NCI-H1048 (cell line): Measurements from ENCODE around the gene PLA2G6.
"Not testable (repeated sequence)": the region's sequence is repeated elsewhere in the genome, so short reads cannot be mapped to it uniquely, and the experiment has no call there.

ENCODE experiments used
- DNase-seq: peaks from one replicate; lab custom pipeline; 2025; lab: John Stamatoyannopoulos, UW

PLA2G6 gene

DNA sequence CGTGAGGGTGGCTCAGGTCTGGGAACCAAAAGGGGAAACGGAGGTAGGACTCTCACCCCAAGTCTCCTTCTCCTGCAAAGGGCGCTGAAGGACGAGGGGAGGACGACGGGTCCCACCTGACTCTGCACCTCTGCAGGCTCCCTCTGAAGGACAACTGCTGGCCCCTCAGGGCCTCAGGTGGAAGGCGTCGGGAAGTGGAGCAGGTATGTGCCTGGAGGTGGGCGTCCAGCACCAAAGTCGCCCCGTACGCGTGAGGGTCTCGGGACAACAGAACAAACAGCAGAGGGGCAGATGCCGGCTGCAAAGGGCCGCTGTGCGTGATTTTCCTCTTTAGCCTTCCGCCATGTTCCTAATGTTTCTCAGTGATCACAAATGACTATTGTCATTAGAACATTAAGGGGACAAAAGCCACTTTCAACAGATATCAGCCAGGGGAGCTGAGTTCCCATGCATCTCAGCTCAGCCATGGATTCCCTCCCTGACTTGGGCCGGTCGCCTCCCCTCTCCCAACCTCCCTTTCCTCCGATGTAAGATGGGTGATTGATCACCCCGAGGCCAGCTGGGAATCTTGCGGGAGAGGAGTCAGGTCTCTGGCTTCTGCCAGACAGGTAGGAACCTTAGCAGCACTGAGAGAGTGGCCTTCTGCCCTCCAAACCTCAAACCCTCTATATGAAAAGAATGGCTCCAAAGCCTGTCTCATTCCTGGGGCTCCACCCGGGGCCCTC lies 98.5 kb downstream of the PLA2G6 start:
- DNase-seq = no peak

DNA sequence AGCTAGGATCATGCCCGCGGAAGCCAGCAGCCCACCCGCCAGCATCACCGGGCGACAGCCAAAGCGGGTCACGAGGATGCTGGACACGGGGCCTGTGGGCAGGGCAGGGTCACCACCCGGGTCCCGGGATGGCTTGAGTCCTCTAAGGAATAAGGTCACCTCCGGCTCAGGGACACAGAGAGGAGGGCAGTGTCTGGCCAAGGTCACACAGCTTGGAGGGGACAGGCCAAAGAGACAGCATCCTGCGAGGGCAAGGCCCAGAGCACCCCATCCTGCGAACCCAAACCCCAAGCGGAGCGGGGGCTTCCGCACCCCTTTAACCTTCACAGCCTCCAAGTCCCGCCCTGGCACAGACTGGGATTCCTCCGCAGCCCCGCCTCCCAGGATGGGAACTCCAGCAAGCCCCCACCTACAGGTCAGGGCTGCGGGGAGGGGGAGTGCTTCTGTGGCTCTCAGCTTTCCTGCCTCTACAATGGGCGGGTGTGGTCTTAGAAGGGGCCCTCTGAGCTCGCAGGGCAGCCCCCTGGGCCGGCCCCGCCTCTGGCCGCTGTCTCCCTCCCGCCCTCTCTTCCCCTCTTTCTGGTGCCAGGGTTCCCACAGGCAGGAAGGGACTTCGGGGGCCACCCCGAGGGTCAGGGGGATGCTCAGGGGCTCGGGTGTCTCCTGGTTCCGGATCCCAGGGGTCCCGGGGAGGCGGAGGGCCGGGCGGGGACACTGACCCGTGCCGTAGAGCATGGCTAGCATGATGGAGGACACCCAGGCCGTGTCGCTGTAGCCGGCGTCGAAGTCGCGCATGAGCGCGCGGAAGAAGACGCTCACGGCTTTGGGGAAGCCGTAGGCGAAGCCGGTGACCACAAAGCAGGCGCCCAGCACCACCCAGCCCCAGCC lies 99.4 kb downstream of the PLA2G6 start:
- DNase-seq = no peak

DNA sequence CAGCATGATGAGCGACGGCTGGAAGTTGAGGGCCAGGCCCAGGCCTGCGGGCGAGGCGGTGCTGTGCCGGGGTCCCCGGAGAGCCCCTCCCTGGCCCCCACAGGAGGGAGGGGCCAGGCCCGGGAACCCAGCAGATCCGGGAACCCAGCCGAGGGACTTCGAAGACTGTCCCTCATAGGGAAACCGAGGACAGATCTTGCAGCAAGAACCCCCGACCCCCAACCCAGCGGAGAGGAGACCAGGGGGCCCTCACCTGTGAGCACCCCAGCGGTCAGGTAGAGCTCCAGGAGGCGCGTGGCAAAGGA lies 100.0 kb downstream of the PLA2G6 start:
- DNase-seq = no peak

DNA sequence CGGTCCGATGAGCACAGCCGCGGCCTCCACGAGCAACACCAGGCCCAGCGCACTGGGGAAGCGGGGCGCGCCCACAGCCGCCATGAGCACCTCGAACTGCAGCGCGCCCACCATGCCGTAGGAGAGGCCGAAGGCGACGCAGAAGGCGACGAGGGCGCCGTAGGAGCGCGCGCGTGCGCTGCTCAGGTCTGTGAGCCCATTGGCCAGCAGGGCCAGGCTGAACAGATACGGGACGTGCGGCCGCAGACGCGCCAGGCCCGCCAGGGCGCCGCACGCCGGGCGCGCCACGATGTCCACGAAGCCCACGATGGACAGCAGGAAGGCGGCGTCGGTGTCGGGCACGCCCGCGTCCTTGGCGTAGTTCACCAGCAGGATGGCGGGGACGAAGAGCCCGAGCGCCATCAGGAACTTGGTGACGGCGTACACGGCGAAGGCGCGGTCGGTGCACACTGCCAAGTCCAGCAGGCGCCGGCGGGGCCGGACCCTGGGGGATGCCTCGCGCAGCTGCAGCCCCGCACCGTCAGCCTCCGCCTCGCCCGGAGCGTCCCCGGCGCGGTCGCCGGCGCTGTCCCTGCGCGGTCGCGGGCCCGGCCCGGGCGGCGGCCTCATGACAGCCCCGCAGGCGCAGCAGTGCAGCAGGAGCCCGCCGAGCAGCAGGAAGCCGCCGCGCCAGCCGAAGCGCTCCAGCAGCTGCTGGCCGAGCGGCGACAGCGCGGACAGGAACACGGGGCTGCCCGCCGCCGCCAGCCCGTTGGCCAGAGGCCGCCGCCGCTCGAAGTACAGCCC lies 100.6 kb downstream of the PLA2G6 start:
- DNase-seq = no peak

DNA sequence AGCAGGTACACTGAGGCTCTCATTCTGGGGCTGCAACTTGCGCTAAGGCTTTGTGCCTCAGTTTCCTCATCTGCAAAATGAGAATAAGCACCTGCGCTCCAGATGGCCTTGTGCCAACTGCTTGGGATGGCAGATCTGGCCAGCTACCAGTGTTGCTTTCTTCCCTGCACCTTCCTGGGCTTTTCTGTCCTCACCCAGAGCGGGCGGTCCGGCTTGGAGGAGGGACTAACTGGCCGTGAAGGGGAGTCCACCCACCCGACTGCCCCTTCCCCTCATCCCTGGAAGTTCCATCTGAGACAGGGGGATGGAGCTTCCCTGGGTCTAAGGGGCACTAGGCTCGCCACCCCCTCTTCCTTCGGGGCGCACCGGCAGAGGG lies 101.2 kb downstream of the PLA2G6 start:
- no peak for DNase-seq

DNA sequence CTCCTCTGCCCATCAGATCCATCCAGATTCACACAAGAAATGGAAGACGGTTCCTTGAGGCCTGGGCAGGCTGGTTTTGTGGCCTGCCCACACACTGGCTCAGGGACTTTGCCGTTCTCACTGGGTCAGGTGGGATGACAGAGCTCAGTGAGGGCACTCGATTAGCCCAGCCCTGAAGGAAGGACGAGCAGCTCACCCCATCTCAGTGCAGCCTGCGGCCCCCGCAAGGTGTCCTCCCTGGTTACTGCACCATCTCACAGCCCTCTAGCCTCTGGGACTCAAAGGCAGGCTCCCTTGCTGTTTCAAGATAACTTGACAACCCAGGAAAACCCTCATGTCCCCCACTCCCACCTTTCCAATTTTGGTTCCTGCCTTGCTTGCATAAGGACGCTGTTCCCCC lies 101.8 kb downstream of the PLA2G6 start:
- DNase-seq = no peak

DNA sequence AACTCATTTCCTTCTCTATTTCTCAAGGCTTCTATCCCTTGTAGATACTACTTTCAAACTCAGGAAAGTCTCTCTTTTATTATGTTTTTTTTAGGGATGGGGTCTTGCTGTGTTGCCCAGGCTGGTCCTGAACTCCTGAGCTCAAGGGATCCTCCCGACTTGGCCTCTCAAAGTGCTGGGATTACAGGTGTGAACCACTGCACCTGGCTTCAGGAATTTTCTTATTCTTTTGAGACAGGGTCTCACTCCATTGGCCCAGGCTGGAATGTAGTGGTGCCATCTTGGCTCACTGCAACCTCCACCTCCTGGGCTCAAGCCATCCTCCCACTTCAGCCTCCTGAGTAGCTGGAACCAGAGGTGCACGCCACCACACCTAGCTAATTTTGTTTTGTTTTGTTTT lies 102.4 kb downstream of the PLA2G6 start:
- DNase-seq = not testable (repeated sequence)

DNA sequence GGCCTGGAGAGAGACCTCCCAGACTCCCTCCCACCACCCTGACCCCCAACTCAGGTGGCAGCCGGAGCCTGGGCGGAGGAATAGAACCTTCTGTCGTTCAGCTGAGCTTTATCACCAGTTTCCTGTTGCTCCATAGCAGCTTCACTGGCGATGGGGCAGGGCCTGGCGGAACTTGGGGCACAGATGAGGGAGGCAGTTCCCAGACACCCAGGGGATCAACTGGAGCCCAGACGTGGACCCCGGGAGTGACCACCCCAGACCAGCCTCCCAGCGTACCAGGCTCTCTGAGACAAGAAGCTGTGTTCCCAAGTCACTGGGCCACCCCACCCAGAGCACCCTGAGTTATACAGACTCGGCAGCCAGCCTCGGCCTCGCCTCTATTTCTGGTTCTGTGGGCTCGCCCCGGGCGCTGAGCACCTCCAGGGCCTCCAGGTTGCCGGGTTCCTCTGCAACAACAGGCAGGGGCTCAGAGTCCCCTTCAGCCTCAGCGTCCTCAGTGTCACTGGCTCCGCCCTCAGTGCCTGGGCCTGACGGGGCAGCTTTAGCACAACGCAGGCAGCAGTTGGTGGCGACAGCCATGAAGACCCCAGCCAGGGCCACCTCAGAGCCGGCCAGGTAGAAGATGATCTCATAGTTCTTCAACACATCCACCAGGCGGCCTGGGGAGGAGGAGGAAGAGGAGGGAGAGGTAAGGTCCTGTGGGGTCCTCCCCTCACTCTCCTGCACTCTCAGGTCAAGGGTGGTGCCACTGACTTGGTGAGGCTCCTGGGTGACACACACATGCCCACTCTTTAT lies 103.4 kb downstream of the PLA2G6 start:
- no peak for DNase-seq

DNA sequence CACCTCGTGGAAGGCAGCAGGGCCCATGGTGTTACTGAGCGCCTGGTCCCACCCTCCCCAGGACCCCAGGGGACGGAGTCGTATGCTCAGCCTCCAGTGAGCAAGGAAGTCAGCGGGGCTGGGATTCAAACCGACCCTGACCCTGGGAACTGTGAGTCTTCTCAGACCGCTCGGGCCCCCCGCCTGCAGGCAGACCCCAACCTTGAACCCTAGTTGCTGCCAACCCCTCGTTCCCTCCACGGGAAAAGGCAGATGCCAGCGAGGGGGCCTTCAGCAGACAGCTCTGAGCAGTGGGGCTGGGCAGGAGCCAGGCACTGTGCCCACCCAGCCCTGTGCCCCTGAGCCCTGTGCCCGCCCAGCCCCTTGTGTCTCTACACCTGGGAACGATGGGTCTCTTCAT lies 104.0 kb downstream of the PLA2G6 start:
- DNase-seq = no peak

DNA sequence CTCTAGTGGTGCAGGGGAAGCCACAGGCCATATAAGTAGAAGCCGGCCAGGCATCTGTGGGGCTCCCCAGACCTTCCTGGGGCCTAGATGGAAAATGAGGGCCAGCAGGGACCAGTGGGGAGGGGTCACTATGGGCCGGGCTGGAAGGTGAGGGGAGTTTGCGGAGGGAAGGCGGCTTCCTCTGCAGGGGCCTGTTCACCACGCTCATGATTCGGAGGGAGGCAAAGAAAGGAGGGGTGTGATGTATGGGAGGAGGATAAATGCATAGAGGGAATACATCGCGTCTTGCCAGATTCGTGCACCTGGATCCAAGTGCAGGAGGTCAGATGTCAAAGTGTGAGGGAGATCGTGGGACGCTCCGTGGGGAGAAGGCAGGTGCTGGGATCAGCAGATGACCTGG lies 104.5 kb downstream of the PLA2G6 start:
- DNase-seq = no peak

DNA sequence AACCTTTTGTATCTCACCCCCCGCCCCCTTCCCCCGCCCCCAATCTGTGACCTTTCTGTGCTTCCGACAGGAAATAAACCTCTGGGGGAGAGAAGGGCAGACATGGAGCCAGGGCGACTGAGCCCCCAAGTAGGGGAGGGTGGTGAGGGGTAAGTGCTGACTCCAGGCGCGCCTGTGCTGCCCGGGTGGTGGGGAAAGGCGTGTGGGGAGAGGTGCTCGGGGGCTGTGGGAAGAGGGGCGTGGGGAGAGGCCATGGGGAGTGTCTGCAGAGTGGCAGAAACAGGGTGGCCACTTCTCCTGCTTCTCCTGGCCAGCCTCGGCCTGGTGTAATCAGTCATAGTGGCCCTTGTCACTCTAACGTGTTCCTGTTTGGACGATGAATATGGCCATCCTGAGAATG lies 105.7 kb downstream of the PLA2G6 start:
- no peak for DNase-seq

DNA sequence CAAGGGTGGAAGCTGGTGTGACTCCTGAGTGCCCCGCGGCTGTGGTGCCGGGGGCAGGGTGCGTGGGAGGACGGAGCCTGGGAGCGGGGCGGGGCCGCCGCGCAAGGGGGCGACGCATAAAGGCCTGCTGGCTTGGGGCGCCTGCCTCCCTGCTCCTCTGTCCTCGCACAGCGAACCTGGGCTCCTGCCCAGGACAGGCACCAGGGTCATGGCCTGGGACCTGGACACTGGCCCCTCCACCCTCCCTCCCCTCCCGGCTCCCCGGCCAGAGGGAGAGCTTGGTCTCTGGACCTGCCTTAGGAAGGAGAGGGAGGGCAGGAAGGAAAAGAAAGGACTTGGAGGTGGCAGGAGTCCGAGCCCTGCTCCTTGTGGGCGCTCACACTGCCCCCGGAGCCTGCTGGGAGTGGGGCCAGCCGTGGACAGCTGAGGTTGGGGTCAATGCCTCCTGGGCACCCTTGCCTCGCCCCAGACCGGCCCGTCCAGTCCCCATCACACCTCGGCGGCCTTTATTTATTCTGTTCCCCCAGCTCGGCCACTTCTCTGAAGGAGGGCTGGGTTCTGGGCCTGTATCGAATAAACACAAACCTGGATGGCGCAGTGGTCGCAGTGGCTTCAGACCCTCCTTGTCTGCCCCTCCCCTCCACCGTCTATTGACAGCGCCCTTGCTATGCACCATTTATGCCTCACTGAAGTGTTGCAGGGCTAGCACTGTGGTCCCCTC lies 106.4 kb downstream of the PLA2G6 start:
- no peak for DNase-seq

DNA sequence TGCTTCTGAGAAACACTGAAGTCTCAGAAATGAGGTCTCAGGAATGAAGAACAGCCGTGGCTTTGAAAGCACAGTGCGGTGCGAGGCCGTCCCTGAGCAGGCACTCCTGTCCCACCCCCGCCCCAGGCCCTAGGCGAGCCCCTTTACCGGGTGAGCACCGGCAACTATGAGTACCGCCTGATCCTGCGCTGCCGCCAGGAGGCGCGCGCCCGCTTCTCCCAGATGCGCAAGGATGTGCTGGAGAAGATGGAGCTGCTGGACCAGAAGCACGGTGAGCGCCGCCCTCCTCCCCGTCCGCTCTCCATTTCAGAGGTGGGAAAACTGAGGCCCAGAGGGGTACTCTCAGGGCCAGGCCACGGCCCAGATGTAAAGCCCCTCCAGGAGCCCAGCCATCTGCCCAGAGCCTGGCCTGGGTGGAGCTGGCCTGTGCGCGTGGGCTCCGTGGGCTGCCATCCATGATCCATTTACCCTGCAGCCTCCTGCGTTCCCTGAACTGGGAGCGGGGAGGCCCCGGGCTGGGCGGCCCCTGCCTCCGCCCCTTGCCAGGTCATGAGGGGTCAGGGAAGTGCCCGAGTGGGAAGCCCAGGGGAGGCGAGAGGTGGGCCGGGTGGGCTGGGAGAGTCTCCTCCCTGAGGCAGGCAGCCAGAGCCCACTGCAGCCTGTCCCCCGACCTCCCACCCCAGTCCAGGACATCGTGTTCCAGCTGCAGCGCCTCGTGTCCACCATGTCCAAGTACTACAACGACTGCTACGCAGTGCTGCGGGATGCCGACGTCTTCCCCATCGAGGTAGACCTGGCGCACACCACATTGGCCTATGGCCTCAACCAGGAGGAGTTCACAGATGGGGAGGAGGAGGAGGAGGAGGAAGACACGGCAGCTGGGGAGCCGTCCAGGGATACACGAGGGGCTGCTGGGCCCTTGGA lies 107.2 kb downstream of the PLA2G6 start:
- DNase-seq = no peak

DNA sequence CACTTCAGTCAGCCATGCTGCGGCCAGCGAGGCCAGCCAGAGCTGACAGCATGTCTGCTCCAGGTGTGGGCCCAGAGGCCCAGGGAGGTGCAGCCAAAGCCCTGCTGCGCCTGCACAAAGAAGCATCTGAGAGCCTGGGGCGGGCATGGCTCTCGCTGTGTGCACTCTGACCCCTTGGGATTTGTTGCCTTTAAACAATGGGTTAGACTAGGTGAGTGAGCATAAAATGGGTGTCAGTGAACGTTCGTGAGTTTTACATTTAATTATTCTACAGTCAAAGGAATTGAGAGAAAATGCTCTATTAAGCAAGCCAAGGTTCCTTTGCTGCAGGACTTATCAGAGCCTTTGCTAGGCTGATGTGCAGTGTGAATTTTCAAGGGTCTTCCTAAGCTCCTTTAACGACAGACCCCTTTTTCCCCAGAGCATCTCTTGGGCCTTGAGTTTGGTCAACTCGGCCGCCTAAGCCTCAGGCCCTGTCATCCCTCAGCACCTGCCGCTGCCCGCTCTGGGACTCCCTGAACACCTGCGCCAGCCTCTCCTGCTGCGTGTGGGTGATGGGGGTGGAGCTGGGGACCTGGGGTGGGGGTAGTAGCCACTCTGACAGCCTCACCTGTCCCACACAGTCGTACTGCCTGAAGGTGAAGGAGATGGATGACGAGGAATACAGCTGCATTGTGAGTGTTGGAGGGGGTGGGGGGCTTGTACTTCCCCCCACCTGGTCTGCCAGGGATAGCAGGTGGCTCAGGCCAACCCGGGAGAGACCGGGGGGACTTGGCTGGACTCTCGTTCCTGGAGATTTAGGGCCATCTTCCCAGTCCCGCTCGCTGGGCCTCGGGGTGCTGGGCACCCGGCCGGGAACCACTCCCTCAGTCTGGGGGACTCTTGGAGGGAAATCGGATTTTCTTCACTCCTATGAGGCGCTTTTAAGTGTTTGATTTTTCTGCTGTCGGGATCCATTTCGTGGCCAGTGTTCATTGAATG lies 108.2 kb downstream of the PLA2G6 start:
- no peak for DNase-seq

DNA sequence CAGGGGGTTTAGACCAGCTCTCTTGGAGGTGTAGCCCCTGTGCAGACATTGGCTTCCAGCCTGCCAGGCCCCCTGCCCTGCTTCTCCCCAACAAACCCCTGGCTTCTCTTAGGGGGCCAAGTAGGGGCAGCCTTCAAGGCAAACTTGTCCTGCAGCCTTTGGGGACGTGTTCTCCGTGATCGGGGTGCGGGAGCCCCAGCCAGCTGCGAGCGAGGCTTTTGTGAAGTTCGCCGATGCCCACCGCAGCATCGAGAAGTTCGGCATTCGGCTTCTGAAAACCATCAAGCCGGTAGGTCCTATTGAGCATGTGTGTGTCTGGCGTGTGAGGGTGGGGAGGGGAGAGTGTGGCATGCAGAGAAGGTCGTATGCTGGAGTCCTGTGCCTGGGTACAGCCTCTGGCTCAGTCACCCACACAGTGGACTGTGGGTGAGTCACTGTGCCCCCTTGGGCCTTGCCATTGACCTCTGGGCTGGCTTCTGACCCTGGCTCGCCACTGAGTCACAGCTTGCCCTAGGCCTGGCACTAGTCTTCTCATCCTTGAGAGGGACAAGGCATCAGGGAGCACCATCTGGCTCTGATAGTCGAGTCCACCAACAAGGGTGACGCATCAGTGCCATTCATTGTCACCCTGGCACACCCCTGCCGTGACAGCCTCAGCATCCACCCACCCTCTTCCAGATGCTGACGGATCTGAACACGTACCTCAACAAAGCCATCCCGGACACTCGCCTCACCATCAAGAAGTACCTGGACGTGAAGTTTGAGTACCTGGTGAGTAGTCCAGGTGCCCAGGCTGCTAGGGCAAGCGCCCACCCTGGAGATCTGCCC lies 109.1 kb downstream of the PLA2G6 start:
- no peak for DNase-seq

DNA sequence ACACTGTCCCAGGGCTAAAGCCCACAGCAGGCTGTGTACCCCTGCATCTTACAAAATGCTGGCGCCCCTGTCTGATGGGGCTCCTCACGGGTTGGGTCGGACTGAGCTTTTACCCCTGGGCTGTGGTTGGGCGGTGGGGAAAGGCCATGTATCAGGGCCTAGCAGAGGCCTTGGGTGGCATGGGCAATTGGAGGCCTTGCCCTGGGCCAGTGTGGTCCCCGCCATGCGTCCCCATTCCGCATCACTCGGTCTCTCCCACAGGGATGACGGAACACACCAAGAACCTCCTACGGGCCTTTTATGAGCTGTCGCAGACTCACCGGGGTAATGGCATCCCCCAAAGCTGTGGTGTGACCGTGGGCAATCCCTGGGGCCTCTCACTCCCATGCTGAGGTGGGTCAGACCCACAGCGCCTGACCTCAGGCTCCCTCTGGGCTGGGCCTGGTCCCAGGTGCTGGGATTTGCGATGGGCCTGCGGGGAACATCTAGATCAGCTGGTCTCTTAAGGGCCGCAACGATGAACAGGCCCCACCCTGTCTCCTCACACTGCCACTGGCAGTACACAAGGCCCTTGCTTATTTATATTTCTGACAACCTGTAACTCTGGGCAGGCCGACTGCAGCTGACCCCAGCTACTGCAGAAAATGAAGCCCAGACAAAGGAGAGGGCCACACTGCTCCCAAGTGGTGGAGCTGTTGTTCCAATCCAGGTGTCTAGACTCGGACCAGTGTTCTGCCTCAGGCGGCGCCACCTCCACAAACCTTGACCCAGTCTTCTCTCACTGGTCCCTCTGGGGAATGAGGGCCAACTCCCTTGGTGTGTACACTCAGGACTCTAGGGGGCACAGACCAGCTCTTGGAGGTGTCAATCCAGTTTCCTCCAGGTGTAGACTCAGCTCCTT lies 110.0 kb downstream of the PLA2G6 start:
- no peak for DNase-seq

DNA sequence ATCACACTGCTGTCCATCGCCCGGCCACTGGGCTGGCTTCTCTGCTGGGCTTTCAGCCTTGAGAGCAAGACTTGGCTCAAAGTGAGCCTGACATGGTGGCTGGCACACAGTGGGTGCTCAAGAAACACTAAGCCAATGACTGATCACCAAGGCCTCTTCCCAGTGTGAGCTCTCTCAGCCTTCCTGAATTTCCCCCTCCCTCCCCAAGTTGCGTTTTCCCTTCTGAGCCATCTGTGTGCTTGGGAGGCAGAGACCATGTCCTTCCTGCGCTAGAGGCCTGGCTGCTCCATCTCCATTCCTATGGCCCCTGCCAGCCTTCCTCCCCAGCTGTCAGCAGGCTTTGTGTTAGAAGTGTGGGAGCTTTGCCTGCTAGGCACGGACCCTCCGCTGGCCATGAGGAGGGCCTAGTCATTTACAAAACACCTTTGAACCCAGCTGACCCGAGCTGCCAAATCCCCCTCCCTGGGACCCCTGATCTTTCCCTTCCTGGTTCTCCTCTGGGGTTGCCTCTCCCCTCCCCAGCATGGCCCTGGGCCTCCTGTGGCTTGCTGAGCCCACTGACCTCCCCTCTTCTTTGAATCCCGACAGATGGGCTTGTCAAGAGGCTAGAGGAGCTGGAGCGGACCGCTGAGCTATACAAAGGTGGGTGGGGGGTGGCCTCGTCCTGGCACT lies 111.2 kb downstream of the PLA2G6 start:
- DNase-seq = no peak
